HepG2 (cell line): ENCODE measurements around the gene HLF. TPM values are rescaled to one million over a fixed set of nuclear protein-coding genes. Genes with fewer than 3 reads are reported as not detected.
A peak's percentile ranks its signal among the peaks of the same experiment; 100 is the strongest.

Experiments used
- ARNT2 ChIP-seq: sonication (generic); formaldehyde crosslinking; IDR thresholded peaks from 2 replicates; pipeline ENCODE4 v1.8.0; 2022; ENCODE audit warnings: mild to moderate bottlenecking, low read depth, missing genetic modification reagents, moderate library complexity
- ASH2L ChIP-seq: fragments of 300-600, 200-600 bp; sonication (generic); IDR thresholded peaks from 2 replicates; pipeline ENCODE4 v1.7.0; 2017; ENCODE audit warnings: low read depth, mild to moderate bottlenecking, moderate library complexity, mixed read lengths, low read length; ENCODE audit not compliant: insufficient read length
- ATAD3A ChIP-seq: sonication (generic); formaldehyde crosslinking; IDR thresholded peaks from 2 replicates; pipeline ENCODE4 v1.4.0; 2020; ENCODE audit warnings: missing genetic modification reagents
- EP300 ChIP-seq, 3 experiments: sonication (generic) in 1 of 3; formaldehyde crosslinking in 1 of 3; IDR thresholded peaks; 2 replicates each; pipeline versions ENCODE4 v1.5.1 to v1.6.1; 2011 to 2020; ENCODE audit warnings: low read depth in 2 of 3, low read length in 2 of 3, borderline replicate concordance in 1 of 3, improper control_type of control experiment in 1 of 3, mild to moderate bottlenecking in 1 of 3, missing genetic modification reagents in 1 of 3, moderate library complexity in 1 of 3
- IKZF1 ChIP-seq: fragments of 450-650 bp; IDR thresholded peaks from 2 replicates; pipeline ENCODE4 v1.7.1; 2016
- IRF9 ChIP-seq: sonication (generic); formaldehyde crosslinking; IDR thresholded peaks from 2 replicates; pipeline ENCODE4 v1.8.0; 2022; ENCODE audit warnings: missing genetic modification reagents, mild to moderate bottlenecking, borderline replicate concordance
- KDM4B ChIP-seq: sonication (generic); formaldehyde crosslinking; IDR thresholded peaks from 2 replicates; pipeline ENCODE4 v1.4.0; 2020; ENCODE audit warnings: missing genetic modification reagents
- KLF13 ChIP-seq: sonication (generic); formaldehyde crosslinking; IDR thresholded peaks from 2 replicates; pipeline ENCODE4 v1.4.0; 2020; ENCODE audit warnings: mild to moderate bottlenecking, missing genetic modification reagents
- MTF1 ChIP-seq: sonication (generic); formaldehyde crosslinking; IDR thresholded peaks from 2 replicates; pipeline ENCODE4 v1.5.0; 2020; ENCODE audit warnings: missing genetic modification reagents
- RFX1 ChIP-seq: fragments of 450-650 bp; IDR thresholded peaks from 2 replicates; pipeline ENCODE4 v1.6.1; 2017
- SP1 ChIP-seq, 2 experiments: fragments of 450-650 bp in 1 of 2; sonication (generic) in 1 of 2; formaldehyde crosslinking in 1 of 2; IDR thresholded peaks; 2 replicates each; pipeline versions ENCODE4 v1.4.0 to v1.6.1; 2016 to 2020; ENCODE audit warnings: missing genetic modification reagents in 1 of 2
- SYNCRIP ChIP-seq: fragments of 200-400 bp; formaldehyde crosslinking; IDR thresholded peaks from 2 replicates; pipeline ENCODE4 v1.6.1; 2018; ENCODE audit warnings: mild to moderate bottlenecking, low read depth, low read length; ENCODE audit not compliant: insufficient read depth
- TEAD2 ChIP-seq: sonication (generic); formaldehyde crosslinking; IDR thresholded peaks from 2 replicates; pipeline ENCODE4 v1.9.0; 2021; ENCODE audit warnings: missing genetic modification reagents
- ZBTB7B ChIP-seq: sonication (generic); formaldehyde crosslinking; IDR thresholded peaks from 2 replicates; pipeline ENCODE4 v1.4.0; 2020; ENCODE audit warnings: missing genetic modification reagents
- ZKSCAN8 ChIP-seq: IDR thresholded peaks from 2 replicates; pipeline ENCODE4 v1.6.1; 2016; ENCODE audit warnings: borderline replicate concordance, missing genetic modification reagents, missing compliant biosample characterization
- ZNF446 ChIP-seq: sonication (generic); formaldehyde crosslinking; IDR thresholded peaks from 2 replicates; pipeline ENCODE4 v1.5.0; 2020; ENCODE audit warnings: mild to moderate bottlenecking, missing genetic modification reagents
- ZNF484 ChIP-seq: sonication (generic); formaldehyde crosslinking; IDR thresholded peaks from 2 replicates; pipeline ENCODE4 v1.5.1; 2020; ENCODE audit warnings: mild to moderate bottlenecking, low read depth, missing genetic modification reagents, borderline replicate concordance
- ZNF549 ChIP-seq: sonication (generic); formaldehyde crosslinking; IDR thresholded peaks from 2 replicates; pipeline ENCODE4 v1.5.0; 2020; ENCODE audit warnings: missing genetic modification reagents
- ZNF563 ChIP-seq: sonication (generic); formaldehyde crosslinking; IDR thresholded peaks from 2 replicates; pipeline ENCODE4 v1.8.0; 2022; ENCODE audit warnings: mild to moderate bottlenecking, moderate library complexity, missing genetic modification reagents
- ZNF580 ChIP-seq: IDR thresholded peaks from 2 replicates; pipeline ENCODE4 v1.6.1; 2016; ENCODE audit warnings: low read depth, borderline replicate concordance
- ZNF660 ChIP-seq: sonication (generic); formaldehyde crosslinking; IDR thresholded peaks from 2 replicates; pipeline ENCODE4 v1.5.1; 2020; ENCODE audit warnings: mild to moderate bottlenecking, low read depth, missing genetic modification reagents, borderline replicate concordance
- ZNF784 ChIP-seq: sonication (generic); formaldehyde crosslinking; IDR thresholded peaks from 2 replicates; pipeline ENCODE4 v1.5.1; 2020; ENCODE audit warnings: missing genetic modification reagents, mild to moderate bottlenecking, borderline replicate concordance
- ZNF879 ChIP-seq: sonication (generic); formaldehyde crosslinking; IDR thresholded peaks from 2 replicates; pipeline ENCODE4 v1.8.1; 2023; ENCODE audit warnings: missing genetic modification reagents
- polyA plus RNA-seq, 8 experiments: library from polyadenylated mRNA; depleted of rRNA in 3 of 8; stranded (reverse) in 7 of 8; unstranded in 1 of 8; fragments of >200 nt; fragmentation: Illumina TruSeq in 4 of 8; extraction: Trizol in 4 of 8; gene quantifications; 2 replicates each; pipeline versions ENCODE4 v1.2.1 to v1.2.3, GENCODE V29; 2011 to 2016; ENCODE audit warnings: low read depth in 4 of 8, missing spikeins in 1 of 8, mixed read lengths in 1 of 8; ENCODE audit not compliant: insufficient read depth in 1 of 8
- total RNA-seq, 5 experiments: library from RNA; depleted of rRNA; stranded (reverse); fragments of >200 nt; fragmentation: Illumina TruSeq; extraction: Trizol; gene quantifications; 2 replicates each; pipeline ENCODE4 v1.2.3, GENCODE V29; 2016; ENCODE audit warnings: low read depth in 1 of 5
- TF ChIP-seq, protein P1 (sequence below): sonication (generic); formaldehyde crosslinking; IDR thresholded peaks from 2 replicates; pipeline ENCODE4 v1.8.1; 2023; ENCODE audit warnings: mild to moderate bottlenecking, missing genetic modification reagents

Gene HLF
- total and polyA plus RNA-seq, 2 of the 13 experiments (the other 11 are each of a cell fraction or from before 2014, with no cell fraction given), result 202 to 346 TPM

DNA sequence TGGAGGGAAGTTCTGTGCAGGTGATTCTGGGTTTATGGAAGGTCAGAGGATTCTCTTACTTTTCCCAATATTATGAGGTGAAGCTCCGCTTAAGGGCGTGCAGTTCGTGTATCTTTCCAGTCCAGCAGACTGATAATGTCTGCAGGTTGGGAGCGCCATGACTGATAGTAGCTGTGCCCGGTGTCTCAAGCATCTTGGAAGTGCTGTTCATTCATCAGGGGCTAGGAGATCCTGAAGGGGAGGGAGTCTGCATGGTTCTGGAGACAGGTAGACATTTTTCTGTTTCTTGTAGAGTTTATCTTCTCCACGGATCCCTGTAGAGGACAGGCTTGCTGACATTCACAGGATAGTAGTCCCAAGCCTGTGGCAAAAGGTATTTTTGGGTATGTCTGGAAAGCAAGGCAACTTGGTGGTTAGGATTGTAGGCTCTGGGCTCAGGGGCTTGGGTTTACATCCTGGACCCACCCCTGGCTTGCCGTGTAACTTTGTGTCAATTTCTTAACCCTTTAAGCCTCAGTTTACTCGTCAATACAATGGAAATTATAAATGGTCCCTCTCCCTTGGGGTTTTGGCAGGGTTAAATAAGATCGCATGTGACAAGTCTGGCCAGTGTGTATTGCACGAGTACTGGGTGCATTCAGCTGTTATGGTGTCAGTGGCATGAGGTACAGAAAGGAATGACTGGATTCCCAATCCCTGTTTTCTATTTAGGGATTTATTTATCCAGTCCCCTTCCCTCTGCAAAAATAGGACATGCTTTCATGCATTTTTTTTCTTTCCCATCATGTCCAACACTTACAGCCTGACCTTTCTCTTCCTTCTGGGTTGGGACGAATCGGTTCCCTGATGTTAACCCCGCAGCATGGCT, 8.2 kb downstream of the HLF start (continued):
- TF ChIP-seq IKZF1 (no peak), ZNF549 (CRISPR knock-in tag) (no peak), RFX1 (no peak), ASH2L (no peak), ZBTB7B (no peak), EP300 (IDR thresholded peaks at IDR 0.05; ENCODE audit: low read depth in 2 of 2, low read length in 2 of 2) (0 out of 4 replicates have a peak, but pooled peaks of 1 of the 2 experiments have one; percentile 3), EP300 (CRISPR knock-in tag; IDR thresholded peaks at IDR 0.05; ENCODE audit: borderline replicate concordance) (no peak), ZNF580 (CRISPR knock-in tag) (no peak), KLF13 (no peak), ZNF784 (CRISPR knock-in tag) (no peak), ZKSCAN8 (CRISPR knock-in tag) (no peak), ZNF484 (CRISPR knock-in tag) (no peak), SP1 (IDR thresholded peaks at IDR 0.05) (no peak), SP1 (CRISPR knock-in tag; IDR thresholded peaks at IDR 0.05) (peak; percentile 24; the same call in 1 of the 2 replicates), ATAD3A (CRISPR knock-in tag) (no peak), MTF1 (CRISPR knock-in tag) (no peak), IRF9 (CRISPR knock-in tag) (no peak), ZNF563 (CRISPR knock-in tag) (no peak), ZNF660 (no peak), ZNF446 (CRISPR knock-in tag) (0 out of 2 replicates have a peak, but pooled peaks have one; percentile 14), ARNT2 (CRISPR knock-in tag) (peak; percentile 47), TEAD2 (CRISPR knock-in tag) (no peak), KDM4B (CRISPR knock-in tag) (no peak), ZNF879 (CRISPR knock-in tag) (no peak), SYNCRIP (no peak)
- TF ChIP-seq, protein P1, sequence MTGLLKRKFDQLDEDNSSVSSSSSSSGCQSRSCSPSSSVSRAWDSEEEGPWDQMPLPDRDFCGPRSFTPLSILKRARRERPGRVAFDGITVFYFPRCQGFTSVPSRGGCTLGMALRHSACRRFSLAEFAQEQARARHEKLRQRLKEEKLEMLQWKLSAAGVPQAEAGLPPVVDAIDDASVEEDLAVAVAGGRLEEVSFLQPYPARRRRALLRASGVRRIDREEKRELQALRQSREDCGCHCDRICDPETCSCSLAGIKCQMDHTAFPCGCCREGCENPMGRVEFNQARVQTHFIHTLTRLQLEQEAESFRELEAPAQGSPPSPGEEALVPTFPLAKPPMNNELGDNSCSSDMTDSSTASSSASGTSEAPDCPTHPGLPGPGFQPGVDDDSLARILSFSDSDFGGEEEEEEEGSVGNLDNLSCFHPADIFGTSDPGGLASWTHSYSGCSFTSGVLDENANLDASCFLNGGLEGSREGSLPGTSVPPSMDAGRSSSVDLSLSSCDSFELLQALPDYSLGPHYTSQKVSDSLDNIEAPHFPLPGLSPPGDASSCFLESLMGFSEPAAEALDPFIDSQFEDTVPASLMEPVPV (CRISPR knock-in tag), result no peak
